OCI-LY1 (cell line): ENCODE results near the gene PXDN.

Experiments
- H2AFZ ChIP-seq: fragments of 200-600 bp; sonication (generic), shearing (Covaris generic); 2 replicates; pipeline ENCODE4 v1.6.0; 2014; ENCODE audit warnings: antibody characterized with exemption, mild to moderate bottlenecking, low read length
- H3F3A ChIP-seq: fragments of 200-600 bp; sonication (generic), shearing (Covaris generic); 2 replicates; pipeline ENCODE4 v1.6.0; 2014; ENCODE audit warnings: mild to moderate bottlenecking, antibody characterized with exemption, low read length, moderate library complexity; ENCODE audit not compliant: insufficient read depth
- H3K27ac ChIP-seq: fragments of 200-600 bp; sonication (generic); 2 replicates; pipeline ENCODE4 v1.5.1; 2014; ENCODE audit warnings: low read length, mixed run types, mild to moderate bottlenecking, low read depth; ENCODE audit not compliant: poor library complexity, severe bottlenecking
- H3K27me3 ChIP-seq: fragments of 200-600 bp; sonication (generic); 2 replicates; pipeline ENCODE4 v1.6.0; 2014; ENCODE audit warnings: antibody characterized with exemption, mild to moderate bottlenecking, low read length, moderate library complexity; ENCODE audit not compliant: insufficient read depth
- H3K36me3 ChIP-seq: fragments of 200-600 bp; sonication (generic); 2 replicates; pipeline ENCODE4 v1.6.1; 2014; ENCODE audit warnings: mild to moderate bottlenecking, antibody characterized with exemption, low read length, moderate library complexity, mixed read lengths; ENCODE audit not compliant: insufficient read depth
- H3K4me1 ChIP-seq: fragments of 200-600 bp; sonication (generic); 2 replicates; pipeline ENCODE4 v1.5.1; 2014; ENCODE audit warnings: mild to moderate bottlenecking, low read length, moderate library complexity; ENCODE audit not compliant: insufficient read depth, severe bottlenecking
- H3K4me2 ChIP-seq: fragments of 200-600 bp; sonication (generic), shearing (Covaris generic); 2 replicates; pipeline ENCODE4 v1.6.1; 2014; ENCODE audit warnings: low read length
- H3K4me3 ChIP-seq: fragments of 200-600 bp; sonication (generic); 2 replicates; pipeline ENCODE4 v1.5.1; 2014; ENCODE audit warnings: low read length, low read depth, mild to moderate bottlenecking, mixed read lengths; ENCODE audit not compliant: poor library complexity, severe bottlenecking
- H3K79me2 ChIP-seq: fragments of 200-600 bp; shearing (Covaris generic); 2 replicates; pipeline ENCODE4 v1.6.1; 2016; ENCODE audit warnings: mixed run types, low read length, mixed read lengths; ENCODE audit not compliant: insufficient read depth
- H3K9ac ChIP-seq: fragments of 200-600 bp; sonication (generic), shearing (Covaris generic); 2 replicates; pipeline ENCODE4 v1.6.1; 2014; ENCODE audit warnings: mild to moderate bottlenecking, low read length, mixed read lengths
- H3K9me2 ChIP-seq: fragments of 200-600 bp; sonication (generic), shearing (Covaris generic); 2 replicates; pipeline ENCODE4 v1.6.1; 2014; ENCODE audit warnings: low read depth, mild to moderate bottlenecking, low read length, mixed read lengths
- H3K9me3 ChIP-seq: fragments of 200-600 bp; shearing (Covaris generic); 2 replicates; pipeline ENCODE4 v1.6.1; 2014; ENCODE audit warnings: low read length, mixed read lengths
- H4K20me1 ChIP-seq: fragments of 200-600 bp; sonication (generic), shearing (Covaris generic); 2 replicates; pipeline ENCODE4 v1.6.0; 2016; ENCODE audit warnings: mild to moderate bottlenecking, low read length; ENCODE audit not compliant: insufficient read depth
- EZH2 ChIP-seq: fragments of 200-600 bp; sonication (generic), shearing (Covaris generic); IDR thresholded peaks from 2 replicates; pipeline ENCODE4 v1.8.0; 2017; ENCODE audit warnings: borderline replicate concordance, mixed run types, mild to moderate bottlenecking, antibody characterized with exemption, low read length, moderate library complexity, mixed read lengths
- TF ChIP-seq, protein P1 (sequence below): fragments of 200-600 bp; sonication (generic), shearing (Covaris generic); IDR thresholded peaks from 2 replicates; pipeline ENCODE4 v1.5.1; 2017; ENCODE audit warnings: mild to moderate bottlenecking, antibody characterized with exemption, low read length, moderate library complexity, mixed read lengths

Gene PXDN

GRCh38 chr2:1586923-1587840 is 157.1 kb downstream of the PXDN start:
- Histone ChIP-seq H3K9me2 (no peaks in the 10 kb centered on the region), H2AFZ (no peak overlapping the region), H3K4me1 (no peaks in the 10 kb centered on the region), H4K20me1 (no peaks in the 10 kb centered on the region), H3F3A (no peaks in the 10 kb centered on the region), H3K36me3 (no peaks in the 10 kb centered on the region), H3K9ac (no peak overlapping the region), H3K9me3 (no peaks in the 10 kb centered on the region), H3K27ac (no peak overlapping the region), H3K4me3 (no peak overlapping the region), H3K79me2 (no peaks in the 10 kb centered on the region), H3K27me3 (no peaks in the 10 kb centered on the region), H3K4me2 (no peak overlapping the region)
- TF ChIP-seq, protein P1, sequence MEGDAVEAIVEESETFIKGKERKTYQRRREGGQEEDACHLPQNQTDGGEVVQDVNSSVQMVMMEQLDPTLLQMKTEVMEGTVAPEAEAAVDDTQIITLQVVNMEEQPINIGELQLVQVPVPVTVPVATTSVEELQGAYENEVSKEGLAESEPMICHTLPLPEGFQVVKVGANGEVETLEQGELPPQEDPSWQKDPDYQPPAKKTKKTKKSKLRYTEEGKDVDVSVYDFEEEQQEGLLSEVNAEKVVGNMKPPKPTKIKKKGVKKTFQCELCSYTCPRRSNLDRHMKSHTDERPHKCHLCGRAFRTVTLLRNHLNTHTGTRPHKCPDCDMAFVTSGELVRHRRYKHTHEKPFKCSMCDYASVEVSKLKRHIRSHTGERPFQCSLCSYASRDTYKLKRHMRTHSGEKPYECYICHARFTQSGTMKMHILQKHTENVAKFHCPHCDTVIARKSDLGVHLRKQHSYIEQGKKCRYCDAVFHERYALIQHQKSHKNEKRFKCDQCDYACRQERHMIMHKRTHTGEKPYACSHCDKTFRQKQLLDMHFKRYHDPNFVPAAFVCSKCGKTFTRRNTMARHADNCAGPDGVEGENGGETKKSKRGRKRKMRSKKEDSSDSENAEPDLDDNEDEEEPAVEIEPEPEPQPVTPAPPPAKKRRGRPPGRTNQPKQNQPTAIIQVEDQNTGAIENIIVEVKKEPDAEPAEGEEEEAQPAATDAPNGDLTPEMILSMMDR = no peak
- no peak for TF ChIP-seq EZH2

- H3K36me3 ChIP-seq = no peaks in the 10 kb centered on the region
- H3K27ac ChIP-seq = no peak overlapping the region
- no peaks in the 10 kb centered on the region for H3K9me2 ChIP-seq
- no peaks in the 10 kb centered on the region for H3K9me3 ChIP-seq
- H3K4me3 ChIP-seq = no peak overlapping the region
- no peaks in the 10 kb centered on the region for H3F3A ChIP-seq
- no peak overlapping the region for H3K4me2 ChIP-seq
- no peaks in the 10 kb centered on the region for H3K4me1 ChIP-seq
- H3K79me2 ChIP-seq = no peaks in the 10 kb centered on the region
- H3K27me3 ChIP-seq = no peaks in the 10 kb centered on the region
- TF ChIP-seq EZH2 = no peak
- H2AFZ ChIP-seq = no peak overlapping the region
- H4K20me1 ChIP-seq = no peaks in the 10 kb centered on the region
- no peak overlapping the region for H3K9ac ChIP-seq
These were observed 157.9 kb downstream of the PXDN start for GRCh38 chr2:1586251-1586922.

DNA sequence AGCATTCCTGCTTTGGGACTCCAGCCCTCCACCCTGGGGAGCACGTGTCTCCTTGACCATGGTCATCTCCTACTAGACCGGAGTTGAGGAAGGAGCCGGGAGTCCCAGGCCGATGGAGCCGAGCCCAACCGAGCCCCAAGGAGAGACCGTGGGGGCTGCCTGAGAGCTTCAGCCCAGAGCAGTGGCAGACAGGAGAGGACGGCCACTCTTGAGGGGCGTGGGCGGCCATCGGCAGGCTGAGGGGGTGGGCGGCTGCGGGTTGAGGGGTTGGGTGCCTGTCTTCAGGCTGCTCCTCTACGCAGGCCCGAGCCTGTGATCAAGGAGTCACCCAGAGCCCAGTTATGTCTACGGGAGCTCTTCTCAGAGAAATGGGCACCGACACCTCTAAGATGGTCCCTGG is 158.7 kb downstream of the PXDN start:
- H3K4me3 ChIP-seq = no peak overlapping the region
- H3K4me2 ChIP-seq = no peak overlapping the region
- no peak overlapping the region for H3K27ac ChIP-seq
- no peaks in the 10 kb centered on the region for H3K27me3 ChIP-seq
- no peaks in the 10 kb centered on the region for H3F3A ChIP-seq
- H4K20me1 ChIP-seq = no peaks in the 10 kb centered on the region
- no peak overlapping the region for H3K9ac ChIP-seq
- no peaks in the 10 kb centered on the region for H3K36me3 ChIP-seq
- no peaks in the 10 kb centered on the region for H3K4me1 ChIP-seq
- H2AFZ ChIP-seq = no peak overlapping the region
- H3K79me2 ChIP-seq = no peaks in the 10 kb centered on the region
- no peaks in the 10 kb centered on the region for H3K9me2 ChIP-seq
- TF ChIP-seq, protein P1 = no peak
- TF ChIP-seq EZH2 = no peak
- no peaks in the 10 kb centered on the region for H3K9me3 ChIP-seq
